WTC11 (cell line): ENCODE data around the gene SLC35G2. TPM values are rescaled to one million over a fixed set of nuclear protein-coding genes. Genes with fewer than 3 reads are reported as not detected.

Experiments
- total RNA-seq: library from RNA; stranded (reverse); gene quantifications from 3 replicates; pipeline ENCODE4 v1.2.3, GENCODE V29; 2021

Gene SLC35G2
- total RNA-seq, 1 experiment from 2014 or later = 3.6 TPM

Other genes starting within 250 kb of the SLC35G2 start
- gene STAG1, start 66.7 kb upstream of the SLC35G2 start, total RNA-seq = 14.9 to 20.7 TPM (median 17.7 TPM) in 3 replicates
- 24.4 to 31.6 TPM (median 28.9 TPM) in 3 replicates for gene NCK1, start 43.1 kb downstream of the SLC35G2 start, total RNA-seq
- gene IL20RB, start 138.9 kb downstream of the SLC35G2 start, total RNA-seq = 2.3 to 3.1 TPM (median 2.4 TPM) in 3 replicates